Measurements from ENCODE around the gene DLG2. TPM values are rescaled to one million over a fixed set of nuclear protein-coding genes. Genes with fewer than 3 reads are reported as not detected.
"Not testable (repeated sequence)": the region's sequence is repeated elsewhere in the genome, so short reads cannot be mapped to it uniquely, and the experiment has no call there.

DLG2 gene
- total and polyA plus RNA-seq, 2 donors = 4.8 to 6.6 TPM

GRCh38 chr11:84790849-84791427 is 836.2 kb downstream of the DLG2 start:
- Histone ChIP-seq H3K4me1 (ENCODE audit: control insufficient read depth in 2 of 2, insufficient read depth in 2 of 2, low read length in 2 of 2) (peaks cover 0 to 3% of the 10 kb centered on the region in 2 donors), H3K4me3 (ENCODE audit: low read length in 2 of 2) (no peak overlapping the region), H3K36me3 (ENCODE audit: control insufficient read depth in 2 of 2, insufficient read depth in 2 of 2, low read length in 1 of 2) (no peaks in the 10 kb centered on the region), H3K27ac (ENCODE audit: low read depth in 1 of 2, low read length in 1 of 2) (no peak overlapping the region), H3K27me3 (ENCODE audit: control insufficient read depth in 2 of 2, insufficient read depth in 1 of 2, low read length in 1 of 2) (no peaks in the 10 kb centered on the region), H3K9me3 (ENCODE audit: control insufficient read depth in 2 of 2, insufficient read depth in 1 of 2, low read length in 1 of 2) (peaks cover 0 to 7% of the 10 kb centered on the region in 2 donors)
- DNase-seq (ENCODE audit: low read depth in 6 of 9, low spot score in 9 of 9) = no peak
- 54% methylated on average over 4 of the region's 4 CpGs for WGBS

GRCh38 chr11:84788220-84788619 is 838.9 kb downstream of the DLG2 start:
- no peaks in the 10 kb centered on the region for H3K9me3 ChIP-seq (ENCODE audit: control insufficient read depth in 2 of 2, insufficient read depth in 1 of 2, low read length in 1 of 2)
- H3K27ac ChIP-seq (ENCODE audit: low read depth in 1 of 2, low read length in 1 of 2) = no peak overlapping the region
- H3K4me3 ChIP-seq (ENCODE audit: low read length in 2 of 2) = no peak overlapping the region
- no peaks in the 10 kb centered on the region for H3K27me3 ChIP-seq (ENCODE audit: control insufficient read depth in 2 of 2, insufficient read depth in 1 of 2, low read length in 1 of 2)
- no peaks in the 10 kb centered on the region for H3K4me1 ChIP-seq (ENCODE audit: control insufficient read depth in 2 of 2, insufficient read depth in 2 of 2, low read length in 2 of 2)
- WGBS = 93% methylated on average over 4 of the region's 4 CpGs
- DNase-seq (ENCODE audit: low read depth in 6 of 9, low spot score in 9 of 9) = no peak
- no peaks in the 10 kb centered on the region for H3K36me3 ChIP-seq (ENCODE audit: control insufficient read depth in 2 of 2, insufficient read depth in 2 of 2, low read length in 1 of 2)

- not testable (repeated sequence) for DNase-seq (ENCODE audit: low read depth in 6 of 9, low spot score in 9 of 9); H3K27me3 ChIP-seq (ENCODE audit: control insufficient read depth in 2 of 2, insufficient read depth in 1 of 2, low read length in 1 of 2); H3K4me1 ChIP-seq (ENCODE audit: control insufficient read depth in 2 of 2, insufficient read depth in 2 of 2, low read length in 2 of 2); H3K27ac ChIP-seq (ENCODE audit: low read depth in 1 of 2, low read length in 1 of 2); H3K4me3 ChIP-seq (ENCODE audit: low read length in 2 of 2); H3K9me3 ChIP-seq (ENCODE audit: control insufficient read depth in 2 of 2, insufficient read depth in 1 of 2, low read length in 1 of 2); H3K36me3 ChIP-seq (ENCODE audit: control insufficient read depth in 2 of 2, insufficient read depth in 2 of 2, low read length in 1 of 2)
- WGBS = 97% methylated on average over 4 of the region's 4 CpGs
Observed at GRCh38 chr11:84784158-84784557, 843.0 kb downstream of the DLG2 start.

GRCh38 chr11:84780689-84781293 is 846.4 kb downstream of the DLG2 start:
- Histone ChIP-seq H3K4me3 (ENCODE audit: low read length in 2 of 2) (no peak overlapping the region), H3K36me3 (ENCODE audit: control insufficient read depth in 2 of 2, insufficient read depth in 2 of 2, low read length in 1 of 2) (no peaks in the 10 kb centered on the region), H3K9me3 (ENCODE audit: control insufficient read depth in 2 of 2, insufficient read depth in 1 of 2, low read length in 1 of 2) (no peaks in the 10 kb centered on the region), H3K27ac (ENCODE audit: low read depth in 1 of 2, low read length in 1 of 2) (no peak overlapping the region), H3K4me1 (ENCODE audit: control insufficient read depth in 2 of 2, insufficient read depth in 2 of 2, low read length in 2 of 2) (no peaks in the 10 kb centered on the region), H3K27me3 (ENCODE audit: control insufficient read depth in 2 of 2, insufficient read depth in 1 of 2, low read length in 1 of 2) (no peaks in the 10 kb centered on the region)
- DNase-seq (ENCODE audit: low read depth in 6 of 9, low spot score in 9 of 9) = peak in 1 of 9 donors; percentile 29
- WGBS = 24% methylated on average over 3 of the region's 3 CpGs

GRCh38 chr11:84775503-84775902 is 851.6 kb downstream of the DLG2 start:
- Histone ChIP-seq H3K9me3 (ENCODE audit: control insufficient read depth in 2 of 2, insufficient read depth in 1 of 2, low read length in 1 of 2) (no peaks in the 10 kb centered on the region), H3K27me3 (ENCODE audit: control insufficient read depth in 2 of 2, insufficient read depth in 1 of 2, low read length in 1 of 2) (no peaks in the 10 kb centered on the region), H3K4me3 (ENCODE audit: low read length in 2 of 2) (no peak overlapping the region), H3K27ac (ENCODE audit: low read depth in 1 of 2, low read length in 1 of 2) (no peak overlapping the region), H3K4me1 (ENCODE audit: control insufficient read depth in 2 of 2, insufficient read depth in 2 of 2, low read length in 2 of 2) (no peaks in the 10 kb centered on the region), H3K36me3 (ENCODE audit: control insufficient read depth in 2 of 2, insufficient read depth in 2 of 2, low read length in 1 of 2) (no peaks in the 10 kb centered on the region)
- WGBS = 98% methylated on average over 2 of the region's 2 CpGs
- DNase-seq (ENCODE audit: low read depth in 6 of 9, low spot score in 9 of 9) = no peak

- no peaks in the 10 kb centered on the region for H3K27me3 ChIP-seq (ENCODE audit: control insufficient read depth in 2 of 2, insufficient read depth in 1 of 2, low read length in 1 of 2)
- no peak overlapping the region for H3K4me3 ChIP-seq (ENCODE audit: low read length in 2 of 2)
- H3K36me3 ChIP-seq (ENCODE audit: control insufficient read depth in 2 of 2, insufficient read depth in 2 of 2, low read length in 1 of 2) = no peaks in the 10 kb centered on the region
- DNase-seq (ENCODE audit: low read depth in 6 of 9, low spot score in 9 of 9) = no peak
- no peaks in the 10 kb centered on the region for H3K9me3 ChIP-seq (ENCODE audit: control insufficient read depth in 2 of 2, insufficient read depth in 1 of 2, low read length in 1 of 2)
- H3K27ac ChIP-seq (ENCODE audit: low read depth in 1 of 2, low read length in 1 of 2) = no peak overlapping the region
- no peaks in the 10 kb centered on the region for H3K4me1 ChIP-seq (ENCODE audit: control insufficient read depth in 2 of 2, insufficient read depth in 2 of 2, low read length in 2 of 2)
Observed at GRCh38 chr11:84763931-84764330, 863.2 kb downstream of the DLG2 start.

- Histone ChIP-seq H3K36me3 (ENCODE audit: control insufficient read depth in 2 of 2, insufficient read depth in 2 of 2, low read length in 1 of 2) (no peaks in the 10 kb centered on the region), H3K9me3 (ENCODE audit: control insufficient read depth in 2 of 2, insufficient read depth in 1 of 2, low read length in 1 of 2) (no peaks in the 10 kb centered on the region), H3K27ac (ENCODE audit: low read depth in 1 of 2, low read length in 1 of 2) (no peak overlapping the region), H3K27me3 (ENCODE audit: control insufficient read depth in 2 of 2, insufficient read depth in 1 of 2, low read length in 1 of 2) (no peaks in the 10 kb centered on the region), H3K4me1 (ENCODE audit: control insufficient read depth in 2 of 2, insufficient read depth in 2 of 2, low read length in 2 of 2) (no peaks in the 10 kb centered on the region), H3K4me3 (ENCODE audit: low read length in 2 of 2) (no peak overlapping the region)
- 94% methylated on average over 2 of the region's 2 CpGs for WGBS
- no peak for DNase-seq (ENCODE audit: low read depth in 6 of 9, low spot score in 9 of 9)
Observed at GRCh38 chr11:84757711-84758110, 869.4 kb downstream of the DLG2 start.

- H3K4me3 ChIP-seq (ENCODE audit: low read length in 2 of 2) = no peak overlapping the region
- 7% methylated on average over 2 of the region's 2 CpGs for WGBS
- peaks cover 11% of the 10 kb centered on the region in 2 donors for H3K4me1 ChIP-seq (ENCODE audit: control insufficient read depth in 2 of 2, insufficient read depth in 2 of 2, low read length in 2 of 2)
- no peaks in the 10 kb centered on the region for H3K27me3 ChIP-seq (ENCODE audit: control insufficient read depth in 2 of 2, insufficient read depth in 1 of 2, low read length in 1 of 2)
- H3K36me3 ChIP-seq (ENCODE audit: control insufficient read depth in 2 of 2, insufficient read depth in 2 of 2, low read length in 1 of 2) = no peaks in the 10 kb centered on the region
- H3K27ac ChIP-seq (ENCODE audit: low read depth in 1 of 2, low read length in 1 of 2) = no peak overlapping the region
- peak in 3 of 9 donors; percentile 9 to 54 (median 11) for DNase-seq (ENCODE audit: low read depth in 6 of 9, low spot score in 9 of 9)
- H3K9me3 ChIP-seq (ENCODE audit: control insufficient read depth in 2 of 2, insufficient read depth in 1 of 2, low read length in 1 of 2) = no peaks in the 10 kb centered on the region
Observed at GRCh38 chr11:84751371-84751770, 875.8 kb downstream of the DLG2 start.

- WGBS = 7% methylated on average over 2 of the region's 2 CpGs
- no peak overlapping the region for H3K4me3 ChIP-seq (ENCODE audit: low read length in 2 of 2)
- peaks cover 11 to 14% of the 10 kb centered on the region in 2 donors for H3K4me1 ChIP-seq (ENCODE audit: control insufficient read depth in 2 of 2, insufficient read depth in 2 of 2, low read length in 2 of 2)
- H3K9me3 ChIP-seq (ENCODE audit: control insufficient read depth in 2 of 2, insufficient read depth in 1 of 2, low read length in 1 of 2) = no peaks in the 10 kb centered on the region
- no peaks in the 10 kb centered on the region for H3K36me3 ChIP-seq (ENCODE audit: control insufficient read depth in 2 of 2, insufficient read depth in 2 of 2, low read length in 1 of 2)
- no peaks in the 10 kb centered on the region for H3K27me3 ChIP-seq (ENCODE audit: control insufficient read depth in 2 of 2, insufficient read depth in 1 of 2, low read length in 1 of 2)
- peak overlapping the region in 1 of 2 donors; percentile 56 for H3K27ac ChIP-seq (ENCODE audit: low read depth in 1 of 2, low read length in 1 of 2)
- peak; percentile 53 to 93 (median 76) for DNase-seq (ENCODE audit: low read depth in 6 of 9, low spot score in 9 of 9)
Observed at GRCh38 chr11:84747871-84748270, 879.3 kb downstream of the DLG2 start.

Data from thymus (tissue), 11 donors.